Measurements from ENCODE around the gene ANKRD66.

Gene ANKRD66

GRCh38 chr6:46792635-46793034 lies 45.9 kb downstream of the ANKRD66 start:
- no peak for DNase-seq

GRCh38 chr6:46793138-46793537 lies 46.4 kb downstream of the ANKRD66 start, which contains the start of gene MEP1A:
Gene MEP1A, plus strand, starts transcription at chr6:46793389. Its CDS starts 10 bp downstream, at chr6:46793399.
- DNase-seq, result no peak

- DNase-seq, result no peak
Observed at GRCh38 chr6:46794068-46794467, 47.3 kb downstream of the ANKRD66 start.

- DNase-seq, result no peak
Observed at GRCh38 chr6:46795816-46796215, 49.1 kb downstream of the ANKRD66 start.

- DNase-seq, result no peak
Observed at GRCh38 chr6:46796848-46797580, 50.3 kb downstream of the ANKRD66 start.

- DNase-seq, result no peak
Observed at GRCh38 chr6:46799657-46800056, 52.9 kb downstream of the ANKRD66 start.

- DNase-seq, result no peak
Observed at GRCh38 chr6:46808806-46809205, 62.1 kb downstream of the ANKRD66 start.
